HuH-7.5 (cell line): ENCODE measurements around the gene FARS2.

Experiments used
- DNase-seq: peaks from one replicate; pipeline ENCODE4 v3.0.0; 2011; ENCODE audit warnings: low spot score

Gene FARS2

GRCh38 chr6:5809450-5809849 is 548.1 kb downstream of the FARS2 start:
- DNase-seq = no peak

- no peak for DNase-seq
These were observed 550.7 kb downstream of the FARS2 start for GRCh38 chr6:5811997-5812396.

- DNase-seq = no peak
These were observed 552.3 kb downstream of the FARS2 start for GRCh38 chr6:5813625-5814027.

- DNase-seq = no peak
These were observed 552.8 kb downstream of the FARS2 start for GRCh38 chr6:5814116-5814515.

GRCh38 chr6:5814901-5815300 is 553.6 kb downstream of the FARS2 start:
- DNase-seq = no peak

GRCh38 chr6:5817869-5818268 is 556.6 kb downstream of the FARS2 start:
- no peak for DNase-seq

GRCh38 chr6:5818959-5819358 is 557.6 kb downstream of the FARS2 start:
- DNase-seq = no peak
